CD4-positive, alpha-beta T cell (primary cell): ENCODE measurements around the gene MORN5. TPM values are rescaled to one million over a fixed set of nuclear protein-coding genes. Genes with fewer than 3 reads are reported as not detected.

Experiments used
- ATAC-seq: fragments of 200-7000 bp; cut with Tn5 transposase; one replicate; pipeline ENCODE4 v1.10.0; 2022; ENCODE audit warnings: mild to moderate bottlenecking; ENCODE audit not compliant: poor library complexity
- CTCF ChIA-PET: fragments of 350-600 bp; sonication (Branson Sonifier 250); formaldehyde crosslinking; loops from one replicate; lab custom pipeline; 2021; ENCODE audit warnings: antibody characterized with exemption, inconsistent platforms; lab: Charles Lee
- POLR2A ChIA-PET: fragments of 350-600 bp; sonication (Branson Sonifier 250); formaldehyde crosslinking; loops from one replicate; lab custom pipeline; 2021; ENCODE audit warnings: antibody characterized with exemption, inconsistent platforms; lab: Charles Lee
- DNase-seq, 14 experiments: peaks; one replicate each; pipeline ENCODE4 v3.0.0-alpha.2; 2013 to 2020; ENCODE audit warnings: mixed read lengths in 2 of 14
- H3K27ac ChIP-seq, 2 donors: one replicate each; pipeline versions ENCODE4 v1.5.1 to v1.7.0; 2013; ENCODE audit warnings: low read length in 2 of 2, low read depth in 1 of 2, mild to moderate bottlenecking in 1 of 2
- H3K27me3 ChIP-seq, 2 experiments: 1 replicate in 1 of 2; 2 replicates in 1 of 2; pipeline versions ENCODE4 v1.6.1 to v1.7.0; 2013; ENCODE audit warnings: low read length in 2 of 2, control low read depth in 1 of 2, mild to moderate bottlenecking in 1 of 2, moderate library complexity in 1 of 2; ENCODE audit not compliant: insufficient read depth in 2 of 2, control insufficient read depth in 1 of 2
- H3K36me3 ChIP-seq: one replicate; pipeline ENCODE4 v1.6.1; 2013; ENCODE audit warnings: low read length, control low read depth; ENCODE audit not compliant: insufficient read depth
- H3K4me1 ChIP-seq: one replicate; pipeline ENCODE4 v1.6.1; 2013; ENCODE audit warnings: low read length, control low read depth; ENCODE audit not compliant: insufficient read depth
- H3K4me3 ChIP-seq: one replicate; pipeline ENCODE4 v1.5.1; 2013; ENCODE audit warnings: mild to moderate bottlenecking, low read length, moderate library complexity
- H3K9me3 ChIP-seq, 2 experiments: 1 replicate in 1 of 2; 2 replicates in 1 of 2; pipeline versions ENCODE4 v1.6.1 to v1.7.0; 2013; ENCODE audit warnings: low read length in 2 of 2, mild to moderate bottlenecking in 2 of 2, control low read depth in 1 of 2, moderate library complexity in 1 of 2; ENCODE audit not compliant: control insufficient read depth in 1 of 2, insufficient read depth in 1 of 2
- H3K27ac Mint-ChIP-seq: one replicate; pipeline ENCODE4 v1.8.0; 2020; ENCODE audit warnings: mixed read lengths
- H3K27me3 Mint-ChIP-seq: one replicate; pipeline ENCODE4 v1.8.0; 2021; ENCODE audit warnings: mixed read lengths
- H3K36me3 Mint-ChIP-seq: one replicate; pipeline ENCODE4 v1.8.0; 2021; ENCODE audit warnings: low read depth, mixed read lengths
- H3K4me1 Mint-ChIP-seq: one replicate; pipeline ENCODE4 v1.8.0; 2021; ENCODE audit warnings: low read depth, mixed read lengths
- H3K4me3 Mint-ChIP-seq: one replicate; pipeline ENCODE4 v1.8.0; 2020; ENCODE audit warnings: mild to moderate bottlenecking, mixed read lengths
- H3K9me3 Mint-ChIP-seq: one replicate; pipeline ENCODE4 v1.8.0; 2020; ENCODE audit warnings: mixed read lengths
- CTCF ChIP-seq: fragments of 200-600 bp; IDR thresholded peaks from one replicate; pipeline ENCODE4 v1.8.0; 2022; ENCODE audit warnings: antibody characterized with exemption, mild to moderate bottlenecking
- intact Hi-C, 2 experiments: fragments of 100-400 bp; cut with DNase I in 1 of 2; cut with micrococcal nuclease in 1 of 2; formaldehyde crosslinking; loops; one replicate each; pipeline versions ENCODE4 v1.15.1 to v1.9.0; 2023 to 2025; cut with DNase I, micrococcal nuclease
- total RNA-seq, 174 experiments: library from RNA in 2 of 174; stranded (reverse) in 2 of 174; gene quantifications; one replicate each; pipeline ENCODE4 v1.2.3 and lab custom pipeline; 2021 to 2026

Gene MORN5
- total RNA-seq, 2 experiments from 2014 or later, result not detected

- no peaks in the 10 kb centered on the region for H3K4me1 Mint-ChIP-seq
- Histone ChIP-seq H3K27ac (no peak overlapping the region), H3K4me1 (no peaks in the 10 kb centered on the region), H3K4me3 (no peak overlapping the region), H3K36me3 (no peaks in the 10 kb centered on the region), H3K9me3 (no peaks in the 10 kb centered on the region), H3K27me3 (peaks cover 0 to 8% of the 10 kb centered on the region in 2 experiments)
- CTCF ChIA-PET, result no interaction called here
- no peaks in the 10 kb centered on the region for H3K9me3 Mint-ChIP-seq
- no peak overlapping the region for H3K4me3 Mint-ChIP-seq
- H3K27ac Mint-ChIP-seq, result no peak overlapping the region
- DNase-seq (no peak), ATAC-seq (no peak)
- H3K36me3 Mint-ChIP-seq, result no peaks in the 10 kb centered on the region
- intact Hi-C loops, result no loop called here
- peaks cover 11% of the 10 kb centered on the region for H3K27me3 Mint-ChIP-seq
- TF ChIP-seq CTCF, result no peak
- POLR2A ChIA-PET, result no interaction called here
Observed at GRCh38 chr9:122202111-122202510, 42.4 kb downstream of the MORN5 start.

DNA sequence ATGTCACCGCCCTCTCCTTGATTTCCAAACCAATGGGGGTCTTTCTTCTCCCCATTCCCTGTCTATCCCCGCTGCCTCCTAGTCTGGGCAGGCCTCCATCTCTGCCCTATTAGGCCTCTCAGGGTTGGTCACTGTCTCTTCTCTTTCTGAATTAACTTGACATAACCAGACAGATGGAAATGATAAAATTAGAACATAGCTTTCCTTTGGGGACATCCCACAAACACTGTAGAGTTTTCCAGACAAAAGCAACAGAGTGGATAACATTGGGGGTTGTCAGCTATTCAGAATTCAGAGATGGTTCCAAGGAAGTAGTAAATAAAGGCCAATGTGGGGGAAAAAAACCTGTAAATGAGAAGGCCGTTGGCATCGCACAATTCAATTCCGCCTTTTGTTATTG is 44.3 kb downstream of the MORN5 start:
- ATAC-seq (no peak), DNase-seq (no peak)
- Histone ChIP-seq H3K4me1 (no peaks in the 10 kb centered on the region), H3K4me3 (no peak overlapping the region), H3K9me3 (no peaks in the 10 kb centered on the region), H3K27me3 (peaks cover 0 to 5% of the 10 kb centered on the region in 2 experiments), H3K27ac (no peak overlapping the region), H3K36me3 (no peaks in the 10 kb centered on the region)
- Mint-ChIP-seq H3K4me3 (no peak overlapping the region), H3K9me3 (no peaks in the 10 kb centered on the region), H3K27ac (no peak overlapping the region), H3K36me3 (no peaks in the 10 kb centered on the region), H3K4me1 (no peaks in the 10 kb centered on the region), H3K27me3 (peaks cover 28% of the 10 kb centered on the region)
- intact Hi-C loops, result no loop called here
- ChIA-PET CTCF (no interaction called here), POLR2A (no interaction called here)
- no peak for TF ChIP-seq CTCF

- Mint-ChIP-seq H3K4me3 (no peak overlapping the region), H3K9me3 (no peaks in the 10 kb centered on the region), H3K36me3 (no peaks in the 10 kb centered on the region), H3K27me3 (peaks cover 32% of the 10 kb centered on the region), H3K4me1 (no peaks in the 10 kb centered on the region), H3K27ac (no peak overlapping the region)
- Histone ChIP-seq H3K9me3 (no peaks in the 10 kb centered on the region), H3K4me1 (no peaks in the 10 kb centered on the region), H3K27ac (no peak overlapping the region), H3K36me3 (no peaks in the 10 kb centered on the region), H3K4me3 (no peak overlapping the region), H3K27me3 (peaks cover 3 to 7% of the 10 kb centered on the region in 2 experiments)
- ChIA-PET CTCF (no interaction called here), POLR2A (no interaction called here)
- TF ChIP-seq CTCF, result no peak
- ATAC-seq, result no peak
- intact Hi-C loops, result no loop called here
- no peak for DNase-seq
Observed at GRCh38 chr9:122204491-122204890, 44.8 kb downstream of the MORN5 start.
